K562 (cell line): Measurements from ENCODE around the gene WWOX. TPM values are rescaled to one million over a fixed set of nuclear protein-coding genes. Genes with fewer than 3 reads are reported as not detected.

Experiments used
- ATAC-seq: fragments of 200-7000 bp; cut with Tn5 transposase; 3 replicates; pipeline ENCODE4 v1.9.1; 2020; ENCODE audit warnings: moderate library complexity
- BruUV-seq: library from RNA; stranded (reverse); fragments of 400-500 nt; replicated peaks from 2 replicates; lab custom pipeline; 2021; lab: Mats Ljungman, UMichigan
- CTCF ChIA-PET: fragments of 300-600 bp; formaldehyde crosslinking; extraction: SDS; loops from one replicate; lab custom pipeline; 2021; ENCODE audit warnings: low intra/inter-chr PET ratio; lab: Yijun Ruan, JAX
- POLR2A ChIA-PET: fragments of 300-600, 350-650 bp; sonication (Branson Sonifier 250); formaldehyde crosslinking; extraction: SDS; loops from one replicate; lab custom pipeline; 2021; ENCODE audit warnings: antibody characterized with exemption, inconsistent platforms; lab: Yijun Ruan, JAX
- DNase-seq, 4 experiments: peaks; one replicate each; pipeline versions ENCODE4 v3.0.0 to v3.0.0-alpha.2; 2011 to 2018; ENCODE audit warnings: low spot score in 3 of 4, mixed read lengths in 3 of 4; ENCODE audit errors: extremely low read depth in 1 of 4
- FAIRE-seq: peaks from 2 replicates; lab custom pipeline; 2011; peaks lifted over from hg19 to GRCh38; lab: Jason Lieb, UNC
- H2AFZ ChIP-seq: 2 replicates; pipeline ENCODE4 v1.6.0; 2011; ENCODE audit warnings: low read depth, low read length, control low read depth, inconsistent platforms
- H3K27ac ChIP-seq: fragments of 200-600 bp; 3 replicates; pipeline ENCODE4 v1.8.0; 2011; ENCODE audit warnings: low read depth, mild to moderate bottlenecking, control low read depth, inconsistent platforms, low read length, moderate library complexity, mixed read lengths; ENCODE audit errors: extremely low read depth
- H3K27me3 ChIP-seq, 2 experiments: fragments of 300-600 bp in 1 of 2; 2 replicates in 1 of 2; 3 replicates in 1 of 2; pipeline versions ENCODE4 v1.6.0 to v1.8.0; 2011; ENCODE audit warnings: inconsistent platforms in 2 of 2, low read length in 2 of 2, mild to moderate bottlenecking in 1 of 2, mixed read lengths in 1 of 2, moderate library complexity in 1 of 2; ENCODE audit not compliant: control insufficient read depth in 2 of 2, insufficient read depth in 2 of 2
- H3K36me3 ChIP-seq: fragments of 300-600 bp; 3 replicates; pipeline ENCODE4 v1.8.0; 2011; ENCODE audit warnings: mild to moderate bottlenecking, low read length, inconsistent platforms; ENCODE audit not compliant: control insufficient read depth, insufficient read depth
- H3K4me1 ChIP-seq, 2 experiments: fragments of 200-600 bp in 1 of 2; replicated peaks in 1 of 2; 2 replicates in 1 of 2; 3 replicates in 1 of 2; pipeline versions ENCODE4 v1.5.1 to v1.8.0; 2011; ENCODE audit warnings: inconsistent platforms in 2 of 2, low read length in 2 of 2, mild to moderate bottlenecking in 1 of 2, mixed read lengths in 1 of 2, moderate library complexity in 1 of 2; ENCODE audit not compliant: control insufficient read depth in 2 of 2, insufficient read depth in 2 of 2
- H3K4me2 ChIP-seq: 2 replicates; pipeline ENCODE4 v1.6.1; 2011; ENCODE audit warnings: low read length, control low read depth, inconsistent platforms, mixed read lengths; ENCODE audit not compliant: insufficient read depth
- H3K4me3 ChIP-seq: fragments of 200-600 bp; sonication (generic), shearing (Covaris generic); 2 replicates; pipeline ENCODE4 v1.5.1; 2016; ENCODE audit warnings: control low read depth, inconsistent platforms
- H3K79me2 ChIP-seq: fragments of 200-600 bp; 3 replicates; pipeline ENCODE4 v1.8.0; 2011; ENCODE audit warnings: low read length, inconsistent platforms; ENCODE audit not compliant: control insufficient read depth, insufficient read depth
- H3K9ac ChIP-seq, 2 experiments: 2 replicates each; pipeline versions ENCODE4 v1.6.0 to v1.6.1; 2011; ENCODE audit warnings: low read depth in 2 of 2, low read length in 2 of 2, control low read depth in 1 of 2, inconsistent platforms in 1 of 2, mild to moderate bottlenecking in 1 of 2, mixed read lengths in 1 of 2; ENCODE audit not compliant: insufficient read depth in 1 of 2
- H3K9me1 ChIP-seq: one replicate; pipeline ENCODE4 v1.6.0; 2011; ENCODE audit warnings: inconsistent platforms, mild to moderate bottlenecking, low read length, moderate library complexity; ENCODE audit not compliant: control insufficient read depth, insufficient read depth
- H3K9me3 ChIP-seq: replicated peaks from 2 replicates; pipeline ENCODE4 v1.5.1; 2011; ENCODE audit warnings: low read depth, low read length, inconsistent platforms; ENCODE audit not compliant: control insufficient read depth, insufficient read depth
- H4K20me1 ChIP-seq: replicated peaks from 2 replicates; pipeline ENCODE4 v1.6.1; 2011; ENCODE audit warnings: low read length, inconsistent platforms, mixed read lengths; ENCODE audit not compliant: control insufficient read depth, insufficient read depth
- CEBPZ ChIP-seq: fragments of 150-350 bp; IDR thresholded peaks from 2 replicates; pipeline ENCODE4 v1.6.1; 2014; ENCODE audit warnings: low read depth, mild to moderate bottlenecking, low read length, borderline replicate concordance
- HMGXB4 ChIP-seq: sonication (generic); formaldehyde crosslinking; IDR thresholded peaks from 2 replicates; pipeline ENCODE4 v1.8.1; 2023; ENCODE audit warnings: mild to moderate bottlenecking, missing genetic modification reagents
- HNRNPUL1 ChIP-seq: fragments of 200-400 bp; formaldehyde crosslinking; IDR thresholded peaks from 2 replicates; pipeline ENCODE4 v1.6.1; 2017; ENCODE audit warnings: low read length
- PTBP1 ChIP-seq: fragments of 200-400 bp; formaldehyde crosslinking; IDR thresholded peaks from 2 replicates; pipeline ENCODE4 v1.6.1; 2017; ENCODE audit warnings: low read depth, low read length
- ZNF318 ChIP-seq, 2 experiments: fragments of 450-650 bp; IDR thresholded peaks; 2 replicates each; pipeline ENCODE4 v1.6.1; 2016; ENCODE audit warnings: mild to moderate bottlenecking in 2 of 2, borderline replicate concordance in 1 of 2, low read depth in 1 of 2, moderate library complexity in 1 of 2
- ZNF324 ChIP-seq: fragments of 250-450 bp; sonication (Bioruptor Pico); IDR thresholded peaks from 2 replicates; pipeline ENCODE4 v1.4.0; 2020; ENCODE audit warnings: mild to moderate bottlenecking
- ZNF57 ChIP-seq: fragments of 450-650 bp; formaldehyde crosslinking; IDR thresholded peaks from 2 replicates; pipeline ENCODE4 v1.4.0; 2020; ENCODE audit warnings: mild to moderate bottlenecking, moderate library complexity
- ZNF586 ChIP-seq: fragments of 450-650 bp; formaldehyde crosslinking; conservative IDR thresholded peaks from 2 replicates; pipeline ENCODE4 v1.4.0; 2020; ENCODE audit warnings: mild to moderate bottlenecking, moderate library complexity
- WGBS: fragments of 100-300 bp; shearing (Covaris generic); methylation state at CpG from one replicate; pipeline ENCODE4 v1.1.6; 2016; ENCODE audit warnings: low coverage, mixed read lengths; ENCODE audit not compliant: insufficient coverage; ENCODE audit errors: missing lambda C conversion rate; 5-methylcytosine and 5-hydroxymethylcytosine counted together
- in situ Hi-C: fragments of 300-500 bp; cut with MboI; formaldehyde crosslinking; loops from 4 replicates; pipeline ENCODE4 v1.15.0; 2018; ENCODE audit warnings: inconsistent platforms, mixed read lengths
- intact Hi-C: fragments of 100-400 bp; cut with micrococcal nuclease; formaldehyde crosslinking; loops from 2 replicates; pipeline ENCODE4 v1.14.2; 2022
- polyA plus RNA-seq, 8 experiments: library from polyadenylated mRNA; depleted of rRNA in 4 of 8; stranded (reverse) in 5 of 8; unstranded in 3 of 8; fragments of >200 nt; fragmentation: Nextera tagmentation in 2 of 8; fragmentation: Illumina TruSeq in 1 of 8; extraction: Ambion mirVana in 2 of 8; extraction: Trizol in 1 of 8; gene quantifications; 2 replicates each; pipeline versions ENCODE4 v1.2.1 to v1.2.3, GENCODE V29; 2011 to 2014; ENCODE audit warnings: inconsistent platforms in 1 of 8, missing spikeins in 1 of 8
- total RNA-seq, 7 experiments: library from RNA; depleted of rRNA in 6 of 7; stranded (reverse); fragments of >200 nt in 6 of 7; fragmentation: Illumina TruSeq in 2 of 7; extraction: Trizol in 2 of 7; gene quantifications; 2 replicates each; pipeline versions ENCODE4 v1.2.1 to v1.2.3, GENCODE V29; 2011 to 2021; ENCODE audit warnings: low replicate concordance in 1 of 7

WWOX gene
- total and polyA plus RNA-seq, 9 of the 15 experiments (the other 6 are each of a cell fraction or from before 2014, with no cell fraction given), result 1.6 to 22.7 (median 8.1) TPM

GRCh38 chr16:78487471-78487870 is 388.0 kb downstream of the WWOX start:
- no peak overlapping the region for H3K27ac ChIP-seq
- WGBS, result 0% methylated on average over 3 of the region's 3 CpGs
- FAIRE-seq, result no peak
- DNase-seq, result no peak
- TF ChIP-seq PTBP1 (no peak), HMGXB4 (CRISPR knock-in tag) (no peak), ZNF586 (no peak), CEBPZ (no peak), ZNF57 (CRISPR knock-in tag) (no peak), ZNF324 (CRISPR knock-in tag) (no peak), HNRNPUL1 (no peak), ZNF318 (IDR thresholded peaks at IDR 0.05; ENCODE audit: borderline replicate concordance in 1 of 2, low read depth in 1 of 2) (no peak)
- no peaks in the 10 kb centered on the region for H3K9me3 ChIP-seq
- BruUV-seq, result no TSS peak
- no peak overlapping the region for H3K9ac ChIP-seq
- no peaks in the 10 kb centered on the region for H3K36me3 ChIP-seq
- ATAC-seq, result no peak
- H3K4me1 ChIP-seq, result no peaks in the 10 kb centered on the region
- no peak overlapping the region for H2AFZ ChIP-seq
- H3K9me1 ChIP-seq, result no peaks in the 10 kb centered on the region
- H3K4me3 ChIP-seq, result no peak overlapping the region
- H3K4me2 ChIP-seq, result no peak overlapping the region
- H4K20me1 ChIP-seq, result no peaks in the 10 kb centered on the region
- no peaks in the 10 kb centered on the region for H3K79me2 ChIP-seq
- in situ Hi-C loops (no loop called here), intact Hi-C loops (no loop called here)
- ChIA-PET POLR2A (interaction anchor here (0.6 kb wide), 1 partner anchor 269 kb away, joined by 3 read pairs; no protein-coding TSS in a partner anchor), CTCF (no interaction called here)
- peaks cover 10 to 25% of the 10 kb centered on the region in 2 experiments; a peak in 4 of 5 replicates for H3K27me3 ChIP-seq
